ENCODE data around the gene MMP17. TPM values are rescaled to one million over a fixed set of nuclear protein-coding genes. Genes with fewer than 3 reads are reported as not detected.
A peak's percentile ranks its signal among the peaks of the same experiment; 100 is the strongest.

MMP17 gene
- total RNA-seq: 5.0 TPM

DNA sequence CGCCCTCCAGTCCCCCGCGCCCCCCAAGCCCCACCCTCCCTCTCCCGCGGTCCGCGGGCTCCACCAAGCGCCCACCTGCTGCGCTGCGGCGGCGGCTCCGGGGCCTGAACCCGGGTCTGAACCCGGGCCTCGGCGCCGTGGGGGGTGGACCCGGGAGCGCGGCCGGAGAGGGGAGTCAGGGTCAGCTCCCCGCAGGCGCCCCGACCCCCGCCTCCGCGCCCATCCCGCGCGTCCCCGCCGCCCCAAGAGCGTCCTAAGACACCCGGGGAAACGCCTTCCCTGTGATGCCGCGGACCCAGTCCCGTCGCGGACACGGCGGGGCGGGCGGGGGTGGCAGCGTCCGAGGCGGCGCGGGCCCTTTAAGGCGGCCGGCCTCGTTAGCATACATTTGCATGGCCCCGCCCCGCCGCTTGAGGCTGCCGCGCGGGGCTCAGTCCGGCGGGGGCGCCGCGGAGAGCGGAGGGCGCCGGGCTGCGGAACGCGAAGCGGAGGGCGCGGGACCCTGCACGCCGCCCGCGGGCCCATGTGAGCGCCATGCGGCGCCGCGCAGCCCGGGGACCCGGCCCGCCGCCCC is at the start of gene MMP17:
Gene MMP17 (plus strand): TSS at position 433 of the 574 bp plus-strand sequence. CDS start 102 bp downstream, at position 535.
- peaks cover 33% of the 10 kb centered on the region for H3K4me1 ChIP-seq (ENCODE audit: insufficient read depth, low read length)
- no peaks in the 10 kb centered on the region for H3K9me3 ChIP-seq (ENCODE audit: low read depth, low read length)
- peak within 1 kb of the TSS; percentile 43 for H3K4me3 ChIP-seq (ENCODE audit: low read length)
- H3K27me3 ChIP-seq (ENCODE audit: insufficient read depth, low read length): peaks cover 12% of the 10 kb centered on the region

- Histone ChIP-seq H3K4me3 (ENCODE audit: low read length) (no peak overlapping the region), H3K4me1 (ENCODE audit: insufficient read depth, low read length) (peaks cover 19% of the 10 kb centered on the region), H3K9me3 (ENCODE audit: low read depth, low read length) (no peaks in the 10 kb centered on the region), H3K27me3 (ENCODE audit: insufficient read depth, low read length) (no peaks in the 10 kb centered on the region)
Measured at GRCh38 chr12:131779027-131779426, 49.2 kb upstream of the MMP17 start.

DNA sequence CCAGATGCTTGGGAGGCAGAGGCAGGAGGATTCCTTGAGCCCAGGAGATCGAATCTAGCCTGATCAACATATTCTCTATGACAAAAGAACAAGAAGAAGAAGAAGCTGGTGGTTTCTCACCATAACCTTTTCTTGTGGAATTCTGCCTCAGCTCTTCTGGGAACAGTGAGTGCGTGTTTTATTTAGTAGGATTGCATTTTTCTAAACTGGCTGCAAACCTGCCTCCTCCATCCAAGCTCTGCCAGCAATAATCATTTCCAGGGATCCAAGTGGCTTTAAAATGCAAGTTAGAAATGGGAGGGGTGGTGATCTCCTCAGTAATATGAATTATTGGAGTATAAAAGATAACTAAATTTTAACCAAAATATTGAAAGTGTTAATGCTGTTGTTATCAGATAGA is 46.1 kb upstream of the MMP17 start:
- Histone ChIP-seq H3K9me3 (ENCODE audit: low read depth, low read length) (no peaks in the 10 kb centered on the region), H3K4me1 (ENCODE audit: insufficient read depth, low read length) (no peaks in the 10 kb centered on the region), H3K4me3 (ENCODE audit: low read length) (no peak overlapping the region)

DNA sequence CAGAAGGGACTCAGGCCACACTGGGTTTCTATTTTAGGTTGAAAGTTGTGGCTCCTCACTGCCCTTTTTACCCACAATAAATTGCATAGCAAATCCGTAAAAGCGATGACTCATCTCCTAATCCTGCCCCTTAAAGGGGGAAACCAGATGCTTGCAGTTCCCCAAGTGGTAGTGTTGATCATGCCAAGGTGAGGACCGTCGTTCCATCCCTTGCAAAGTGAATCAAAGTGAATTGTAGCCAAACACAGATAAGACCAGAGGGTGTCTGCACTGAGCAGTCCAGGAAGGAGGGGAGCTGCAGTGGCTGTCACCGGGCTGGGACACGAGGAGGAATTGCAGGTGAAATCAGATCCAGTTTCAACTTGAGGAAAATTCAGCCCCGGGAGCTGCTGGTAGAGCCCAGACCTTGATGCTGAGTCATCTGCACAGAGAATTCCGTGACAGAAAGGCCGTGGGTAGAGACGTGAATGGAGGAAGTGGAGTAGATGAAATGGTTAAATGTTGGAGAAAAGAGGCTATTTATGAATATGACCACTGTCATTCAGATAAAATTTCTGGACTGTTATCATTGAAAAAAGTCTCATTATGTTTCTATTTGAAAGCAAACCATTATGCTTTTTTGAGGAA is 44.2 kb upstream of the MMP17 start:
- H3K4me3 ChIP-seq (ENCODE audit: low read length): no peak overlapping the region
- no peaks in the 10 kb centered on the region for H3K27me3 ChIP-seq (ENCODE audit: insufficient read depth, low read length)
- no peaks in the 10 kb centered on the region for H3K4me1 ChIP-seq (ENCODE audit: insufficient read depth, low read length)
- no peaks in the 10 kb centered on the region for H3K9me3 ChIP-seq (ENCODE audit: low read depth, low read length)

More for the DNA sequence above, 46.1 kb upstream of the MMP17 start:
- no peaks in the 10 kb centered on the region for H3K27me3 ChIP-seq (ENCODE audit: insufficient read depth, low read length)

DNA sequence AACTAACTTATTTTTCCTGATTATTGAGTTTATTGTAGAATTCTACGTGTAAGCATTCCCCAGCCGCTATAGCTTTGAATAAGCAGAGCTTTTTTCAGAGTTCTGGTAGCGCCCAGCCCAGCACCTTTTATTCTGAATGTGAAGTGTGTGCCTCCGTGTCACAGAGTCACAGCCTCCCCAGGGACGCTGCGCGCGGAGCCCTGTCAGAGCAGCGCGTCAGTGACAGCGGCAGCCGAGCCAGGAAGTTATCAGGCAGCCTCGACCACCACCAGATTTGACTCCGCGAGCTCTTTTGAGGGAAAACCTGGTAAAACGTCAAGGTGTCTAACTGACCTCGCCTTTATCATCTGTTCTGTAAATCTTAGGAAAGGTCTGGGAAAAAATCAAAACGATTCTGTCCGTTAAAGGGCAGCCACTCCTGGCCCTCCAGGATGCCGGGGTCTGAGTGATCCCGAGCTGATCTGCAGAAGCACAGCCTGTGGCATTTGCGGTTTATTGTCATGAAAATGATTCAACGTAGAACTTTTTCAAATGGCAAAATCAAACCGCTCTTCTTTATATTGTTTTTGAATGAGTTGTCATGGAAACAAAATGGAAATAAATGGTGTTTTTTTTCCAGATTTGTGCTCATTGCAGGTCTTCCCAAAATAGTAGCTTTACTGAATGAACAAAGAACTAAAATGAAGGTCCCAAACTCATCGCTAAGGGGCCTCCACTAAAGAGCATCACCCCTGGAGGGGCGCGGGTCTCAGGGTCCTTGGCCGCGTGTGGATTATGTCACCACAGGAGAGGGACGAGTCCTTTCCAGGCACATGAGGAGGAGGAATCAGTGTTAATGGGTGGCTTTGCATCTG is 43.1 kb upstream of the MMP17 start:
- Histone ChIP-seq H3K9me3 (ENCODE audit: low read depth, low read length) (no peaks in the 10 kb centered on the region), H3K27me3 (ENCODE audit: insufficient read depth, low read length) (no peaks in the 10 kb centered on the region), H3K4me3 (ENCODE audit: low read length) (no peak overlapping the region), H3K4me1 (ENCODE audit: insufficient read depth, low read length) (no peaks in the 10 kb centered on the region)

DNA sequence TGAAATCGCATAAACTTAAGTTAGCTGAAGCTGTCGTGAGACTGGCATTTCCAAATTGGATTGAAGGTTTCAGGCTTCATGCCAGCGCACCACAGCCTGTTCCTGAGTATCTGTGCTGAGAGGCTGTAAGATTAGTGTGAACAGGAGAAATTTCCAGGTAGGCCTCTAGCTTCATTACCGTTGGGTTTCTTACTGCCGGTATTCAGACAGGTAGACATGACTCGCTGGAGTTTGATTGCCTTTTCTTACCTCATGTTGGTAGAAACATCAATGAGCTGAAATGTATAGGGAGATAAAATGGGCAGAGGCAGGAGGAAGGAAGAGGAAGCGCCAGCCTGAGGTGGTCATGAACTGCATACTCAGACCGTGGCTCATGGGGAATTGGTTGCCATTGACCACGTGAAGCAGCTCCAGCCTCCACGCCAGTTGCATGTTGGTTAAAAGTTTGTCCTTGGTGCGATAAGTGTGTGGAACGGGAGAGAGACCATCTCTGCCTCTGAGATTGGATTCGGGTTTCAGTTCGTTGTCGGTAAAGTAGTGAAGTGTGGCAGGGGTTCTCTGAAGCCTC is 42.3 kb upstream of the MMP17 start:
- H3K9me3 ChIP-seq (ENCODE audit: low read depth, low read length): no peaks in the 10 kb centered on the region
- H3K4me3 ChIP-seq (ENCODE audit: low read length): no peak overlapping the region
- H3K4me1 ChIP-seq (ENCODE audit: insufficient read depth, low read length): no peaks in the 10 kb centered on the region
- no peaks in the 10 kb centered on the region for H3K27me3 ChIP-seq (ENCODE audit: insufficient read depth, low read length)

DNA sequence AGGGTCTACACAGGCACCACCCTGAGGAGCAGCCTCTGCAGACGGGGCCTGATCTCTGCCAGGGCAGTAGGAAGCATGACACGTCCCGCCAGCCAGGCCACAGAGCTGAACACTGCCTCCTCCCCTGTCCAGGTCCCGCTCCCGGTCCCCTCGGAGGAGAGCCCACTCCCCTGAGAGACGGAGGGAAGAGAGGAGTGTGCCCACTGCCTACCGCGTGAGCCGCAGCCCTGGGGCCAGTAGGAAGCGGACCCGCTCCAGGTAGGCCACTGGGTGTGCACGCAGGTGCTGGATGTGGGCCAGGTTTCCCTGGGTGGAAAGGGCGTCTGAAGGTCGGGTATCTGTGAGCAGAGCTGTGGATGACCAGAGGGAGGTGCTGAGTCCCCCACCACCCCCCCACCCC is 41.9 kb upstream of the MMP17 start:
- no peaks in the 10 kb centered on the region for H3K27me3 ChIP-seq (ENCODE audit: insufficient read depth, low read length)
- H3K9me3 ChIP-seq (ENCODE audit: low read depth, low read length): no peaks in the 10 kb centered on the region
- H3K4me1 ChIP-seq (ENCODE audit: insufficient read depth, low read length): no peaks in the 10 kb centered on the region
- H3K4me3 ChIP-seq (ENCODE audit: low read length): no peak overlapping the region

DNA sequence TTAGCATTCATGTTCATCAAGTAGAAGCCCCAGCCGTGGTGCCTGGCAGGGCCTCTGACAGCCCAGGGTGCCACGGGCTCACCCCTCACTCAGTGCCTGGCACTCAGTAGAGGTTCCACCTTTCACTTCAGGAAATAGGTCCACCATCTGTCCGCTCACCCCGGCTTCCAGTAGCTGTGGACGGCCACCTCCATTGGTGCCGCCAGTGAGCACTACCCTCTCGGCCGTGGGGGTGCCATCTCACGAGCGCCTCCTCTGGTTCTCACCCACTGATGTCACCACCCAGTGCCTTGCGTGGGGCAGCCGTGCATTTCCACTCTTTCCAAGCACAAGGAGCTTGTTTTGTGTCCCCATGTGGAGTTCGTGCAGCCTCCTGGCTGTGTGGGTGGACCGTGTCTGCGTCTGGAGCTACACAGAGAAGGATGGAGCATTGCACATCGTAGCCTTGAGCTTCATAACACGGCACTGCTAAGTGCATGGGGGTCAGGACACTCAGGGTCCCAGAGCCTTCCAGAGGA is 41.0 kb upstream of the MMP17 start:
- Histone ChIP-seq H3K9me3 (ENCODE audit: low read depth, low read length) (no peaks in the 10 kb centered on the region), H3K4me3 (ENCODE audit: low read length) (no peak overlapping the region), H3K27me3 (ENCODE audit: insufficient read depth, low read length) (no peaks in the 10 kb centered on the region), H3K4me1 (ENCODE audit: insufficient read depth, low read length) (no peaks in the 10 kb centered on the region)

- Histone ChIP-seq H3K4me3 (ENCODE audit: low read length) (no peak overlapping the region), H3K4me1 (ENCODE audit: insufficient read depth, low read length) (no peaks in the 10 kb centered on the region), H3K27me3 (ENCODE audit: insufficient read depth, low read length) (no peaks in the 10 kb centered on the region), H3K9me3 (ENCODE audit: low read depth, low read length) (no peaks in the 10 kb centered on the region)
Measured at GRCh38 chr12:131788070-131788469, 40.1 kb upstream of the MMP17 start.

- Histone ChIP-seq H3K4me1 (ENCODE audit: insufficient read depth, low read length) (no peaks in the 10 kb centered on the region), H3K9me3 (ENCODE audit: low read depth, low read length) (no peaks in the 10 kb centered on the region), H3K27me3 (ENCODE audit: insufficient read depth, low read length) (no peaks in the 10 kb centered on the region), H3K4me3 (ENCODE audit: low read length) (no peak overlapping the region)
Measured at GRCh38 chr12:131789638-131790037, 38.6 kb upstream of the MMP17 start.

DNA sequence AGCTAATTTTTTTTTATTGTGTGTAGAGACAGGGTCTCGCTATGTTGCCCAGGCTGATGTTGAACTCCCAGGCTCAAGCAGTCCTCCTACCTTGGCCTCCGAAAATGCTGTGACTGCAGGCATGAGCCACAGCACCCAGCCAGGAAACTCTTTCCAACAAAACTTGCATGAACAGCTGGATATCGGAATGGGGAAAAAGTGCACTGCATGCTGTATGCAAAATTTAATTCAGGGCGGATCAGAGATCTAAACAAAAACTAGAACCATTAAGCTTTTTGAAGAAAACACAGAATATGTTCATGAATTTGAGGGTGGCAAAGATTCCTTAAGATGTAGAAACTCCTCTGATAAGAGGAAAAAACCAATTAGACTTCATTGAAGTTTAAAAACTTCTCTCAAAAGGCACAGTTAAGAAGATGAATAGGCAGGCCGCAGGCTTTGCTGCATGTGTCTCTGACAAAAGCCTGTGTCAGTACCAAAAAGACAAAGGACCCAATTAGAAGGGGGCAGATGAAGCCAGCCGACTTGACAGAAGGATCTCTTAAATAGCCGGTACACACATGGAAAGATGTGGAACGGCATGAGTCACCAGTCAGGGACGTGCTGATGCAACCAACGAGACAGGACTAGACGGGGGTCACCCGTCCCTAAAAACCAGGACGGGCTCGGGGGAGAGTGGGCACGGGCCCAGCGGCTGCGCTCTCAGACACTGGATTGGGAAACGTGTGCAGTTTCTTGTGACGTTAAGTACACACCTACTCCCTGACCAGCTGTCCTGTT is 34.8 kb upstream of the MMP17 start:
- Histone ChIP-seq H3K9me3 (ENCODE audit: low read depth, low read length) (no peaks in the 10 kb centered on the region), H3K4me1 (ENCODE audit: insufficient read depth, low read length) (peaks cover 6% of the 10 kb centered on the region), H3K27me3 (ENCODE audit: insufficient read depth, low read length) (no peaks in the 10 kb centered on the region), H3K4me3 (ENCODE audit: low read length) (no peak overlapping the region)

- Histone ChIP-seq H3K9me3 (ENCODE audit: low read depth, low read length) (no peaks in the 10 kb centered on the region), H3K27me3 (ENCODE audit: insufficient read depth, low read length) (no peaks in the 10 kb centered on the region), H3K4me3 (ENCODE audit: low read length) (no peak overlapping the region), H3K4me1 (ENCODE audit: insufficient read depth, low read length) (peaks cover 6% of the 10 kb centered on the region)
Measured at GRCh38 chr12:131794061-131794460, 34.1 kb upstream of the MMP17 start.

GRCh38 chr12:131794573-131794972 is 33.6 kb upstream of the MMP17 start:
- H3K27me3 ChIP-seq (ENCODE audit: insufficient read depth, low read length): no peaks in the 10 kb centered on the region
- no peak overlapping the region for H3K4me3 ChIP-seq (ENCODE audit: low read length)
- peaks cover 6% of the 10 kb centered on the region for H3K4me1 ChIP-seq (ENCODE audit: insufficient read depth, low read length)
- H3K9me3 ChIP-seq (ENCODE audit: low read depth, low read length): no peaks in the 10 kb centered on the region

GRCh38 chr12:131795064-131795463 is 33.1 kb upstream of the MMP17 start:
- Histone ChIP-seq H3K9me3 (ENCODE audit: low read depth, low read length) (no peaks in the 10 kb centered on the region), H3K27me3 (ENCODE audit: insufficient read depth, low read length) (no peaks in the 10 kb centered on the region), H3K4me1 (ENCODE audit: insufficient read depth, low read length) (peaks cover 6% of the 10 kb centered on the region), H3K4me3 (ENCODE audit: low read length) (no peak overlapping the region)

All from mononuclear cell (primary cell).